H9 (cell line): ENCODE measurements around the gene COL4A2. TPM values are rescaled to one million over a fixed set of nuclear protein-coding genes. Genes with fewer than 3 reads are reported as not detected.

Experiments
- DNase-seq: peaks from one replicate; pipeline ENCODE4 v3.0.0-alpha.2; 2017
- H2AFZ ChIP-seq: one replicate; pipeline ENCODE4 v1.6.1; 2013; ENCODE audit warnings: mild to moderate bottlenecking, low read length, control low read depth, moderate library complexity
- H2AK5ac ChIP-seq: 2 replicates; pipeline ENCODE4 v1.6.1; 2013; ENCODE audit warnings: low read length, control low read depth, mixed read lengths; ENCODE audit not compliant: insufficient read length
- H2BK120ac ChIP-seq: one replicate; pipeline ENCODE4 v1.6.1; 2013; ENCODE audit warnings: low read depth, mild to moderate bottlenecking, low read length, control low read depth, inconsistent platforms; ENCODE audit not compliant: poor library complexity, severe bottlenecking
- H2BK12ac ChIP-seq: 2 replicates; pipeline ENCODE4 v1.6.1; 2013; ENCODE audit warnings: low read length, control low read depth, mixed read lengths, low read depth; ENCODE audit not compliant: insufficient read length
- H2BK15ac ChIP-seq: 2 replicates; pipeline ENCODE4 v1.6.1; 2013; ENCODE audit warnings: low read depth, low read length, control low read depth
- H2BK20ac ChIP-seq: one replicate; pipeline ENCODE4 v1.6.1; 2013; ENCODE audit warnings: low read depth, mild to moderate bottlenecking, low read length, control low read depth, inconsistent platforms; ENCODE audit not compliant: poor library complexity, severe bottlenecking
- H2BK5ac ChIP-seq: 2 replicates; pipeline ENCODE4 v1.6.1; 2013; ENCODE audit warnings: low read length, control low read depth, mixed read lengths; ENCODE audit not compliant: insufficient read length
- H3K14ac ChIP-seq: 2 replicates; pipeline ENCODE4 v1.6.1; 2013; ENCODE audit warnings: low read length, control low read depth; ENCODE audit not compliant: insufficient read depth
- H3K18ac ChIP-seq: 2 replicates; pipeline ENCODE4 v1.6.1; 2013; ENCODE audit warnings: low read depth, mild to moderate bottlenecking, mixed read lengths, low read length, control low read depth; ENCODE audit not compliant: insufficient read length
- H3K23ac ChIP-seq: 2 replicates; pipeline ENCODE4 v1.6.1; 2013; ENCODE audit warnings: low read length, control low read depth, mixed read lengths, low read depth; ENCODE audit not compliant: insufficient read length
- H3K23me2 ChIP-seq: 2 replicates; pipeline ENCODE4 v1.6.1; 2013; ENCODE audit warnings: low read depth, mild to moderate bottlenecking, mixed read lengths, low read length, control low read depth; ENCODE audit not compliant: insufficient read length, poor library complexity, severe bottlenecking
- H3K27ac ChIP-seq: 2 replicates; pipeline ENCODE4 v1.5.1; 2013; ENCODE audit warnings: low read length, control low read depth, mixed read lengths, low read depth; ENCODE audit not compliant: insufficient read length
- H3K27me3 ChIP-seq: 2 replicates; pipeline ENCODE4 v1.6.1; 2013; ENCODE audit warnings: low read length, control low read depth, inconsistent platforms; ENCODE audit not compliant: insufficient read depth
- H3K4ac ChIP-seq: 2 replicates; pipeline ENCODE4 v1.6.1; 2013; ENCODE audit warnings: low read depth, mild to moderate bottlenecking, control low read depth, inconsistent platforms, low read length, moderate library complexity
- H3K4me1 ChIP-seq: 2 replicates; pipeline ENCODE4 v1.6.1; 2013; ENCODE audit warnings: low read length, control low read depth, inconsistent platforms; ENCODE audit not compliant: insufficient read depth
- H3K4me2 ChIP-seq: 2 replicates; pipeline ENCODE4 v1.6.1; 2013; ENCODE audit warnings: low read length, control low read depth, mixed read lengths; ENCODE audit not compliant: insufficient read length, insufficient read depth
- H3K56ac ChIP-seq: 2 replicates; pipeline ENCODE4 v1.6.1; 2013; ENCODE audit warnings: low read depth, mild to moderate bottlenecking, mixed read lengths, low read length, control low read depth; ENCODE audit not compliant: insufficient read length
- H3K79me1 ChIP-seq: 2 replicates; pipeline ENCODE4 v1.6.1; 2013; ENCODE audit warnings: low read depth, mild to moderate bottlenecking, moderate library complexity, low read length, control low read depth, inconsistent platforms; ENCODE audit not compliant: insufficient read depth, poor library complexity, severe bottlenecking
- H3K79me2 ChIP-seq: 2 replicates; pipeline ENCODE4 v1.6.1; 2013; ENCODE audit warnings: low read length, control low read depth, inconsistent platforms; ENCODE audit not compliant: insufficient read depth
- H3K9ac ChIP-seq: 2 replicates; pipeline ENCODE4 v1.6.1; 2013; ENCODE audit warnings: low read length, control low read depth, mixed read lengths; ENCODE audit not compliant: insufficient read length; ENCODE audit errors: extremely low read depth
- H3K9me3 ChIP-seq: one replicate; pipeline ENCODE4 v1.6.1; 2013; ENCODE audit warnings: low read depth, low read length, inconsistent platforms; ENCODE audit not compliant: control insufficient read depth
- H3T11ph ChIP-seq: one replicate; pipeline ENCODE4 v1.6.1; 2013; ENCODE audit warnings: mild to moderate bottlenecking, low read length, control low read depth, inconsistent platforms
- H4K20me1 ChIP-seq: one replicate; pipeline ENCODE4 v1.6.1; 2013; ENCODE audit not compliant: control insufficient read depth, insufficient read length, insufficient read depth
- H4K5ac ChIP-seq: 2 replicates; pipeline ENCODE4 v1.6.1; 2013; ENCODE audit warnings: low read depth, mild to moderate bottlenecking, mixed read lengths, low read length, control low read depth; ENCODE audit not compliant: insufficient read length
- H4K8ac ChIP-seq: replicated peaks from 2 replicates; pipeline ENCODE4 v1.6.1; 2013; ENCODE audit warnings: low read length, control low read depth, mixed read lengths, low read depth; ENCODE audit not compliant: insufficient read length
- H4K91ac ChIP-seq: 2 replicates; pipeline ENCODE4 v1.6.1; 2013; ENCODE audit warnings: low read depth, mild to moderate bottlenecking, moderate library complexity, mixed read lengths, low read length, control low read depth; ENCODE audit not compliant: insufficient read length
- H3K27ac Mint-ChIP-seq, 3 experiments: 2 replicates in 2 of 3; 3 replicates in 1 of 3; pipeline ENCODE4 v1.8.0; 2020 to 2021; ENCODE audit warnings: mixed read lengths in 3 of 3, mild to moderate bottlenecking in 1 of 3, moderate library complexity in 1 of 3
- H3K27me3 Mint-ChIP-seq: 2 replicates; pipeline ENCODE4 v1.8.0; 2021; ENCODE audit warnings: low read depth, mild to moderate bottlenecking, moderate library complexity, mixed read lengths
- H3K36me3 Mint-ChIP-seq, 3 experiments: 2 replicates in 2 of 3; 3 replicates in 1 of 3; pipeline ENCODE4 v1.8.0; 2020 to 2021; ENCODE audit warnings: low read depth in 3 of 3, mixed read lengths in 3 of 3; ENCODE audit not compliant: insufficient read depth in 1 of 3
- H3K4me1 Mint-ChIP-seq, 2 experiments: 2 replicates each; pipeline ENCODE4 v1.8.0; 2020; ENCODE audit warnings: mixed read lengths in 2 of 2
- H3K4me3 Mint-ChIP-seq, 2 experiments: 2 replicates in 1 of 2; 3 replicates in 1 of 2; pipeline ENCODE4 v1.8.0; 2020 to 2021; ENCODE audit warnings: mild to moderate bottlenecking in 2 of 2, mixed read lengths in 2 of 2, moderate library complexity in 1 of 2
- H3K9me3 Mint-ChIP-seq, 2 experiments: 2 replicates in 1 of 2; 3 replicates in 1 of 2; pipeline ENCODE4 v1.8.0; 2020; ENCODE audit warnings: mild to moderate bottlenecking in 2 of 2, mixed read lengths in 2 of 2, moderate library complexity in 1 of 2
- CTCF ChIP-seq: fragments of 200-600 bp; sonication (generic); conservative IDR thresholded peaks from 3 replicates; pipeline ENCODE4 v1.8.0; 2021; ENCODE audit warnings: antibody characterized with exemption, mild to moderate bottlenecking
- WGBS: extraction: QIAGEN DNeasy Blood & Tissue Kit; methylation state at CpG from one replicate; pipeline ENCODE4 v1.1.7; 2013; ENCODE audit warnings: missing lambda C conversion rate, low lambda C conversion rate, mixed read lengths; ENCODE audit not compliant: insufficient read length; ENCODE audit errors: extremely low coverage; 5-methylcytosine and 5-hydroxymethylcytosine counted together
- total RNA-seq: library from RNA; stranded (reverse); gene quantifications from 2 replicates; pipeline ENCODE4 v1.2.1, GENCODE V29; 2021

COL4A2 gene
- total RNA-seq, 1 experiment from 2014 or later: 76.5 TPM

- H3K36me3 Mint-ChIP-seq: peaks cover 4 to 14% (median 7%) of the 10 kb centered on the region in 3 experiments; a peak in 5 of 7 replicates
These were observed 101.2 kb downstream of the COL4A2 start for GRCh38 chr13:110408286-110408685.

More at GRCh38 chr13:110408286-110408685, 101.2 kb downstream of the COL4A2 start:
- Histone ChIP-seq H4K8ac (no peak overlapping the region), H3K4ac (no peak overlapping the region), H3T11ph (no peak overlapping the region), H4K20me1 (no peaks in the 10 kb centered on the region), H3K9me3 (no peaks in the 10 kb centered on the region), H3K56ac (no peak overlapping the region), H3K4me1 (peaks cover 5% of the 10 kb centered on the region; the same call in 1 of the 2 replicates), H3K23me2 (no peaks in the 10 kb centered on the region), H2BK15ac (no peak overlapping the region), H4K91ac (no peak overlapping the region), H3K4me2 (no peak overlapping the region), H3K79me1 (no peaks in the 10 kb centered on the region), H2BK20ac (no peak overlapping the region), H3K79me2 (no peaks in the 10 kb centered on the region), H2BK12ac (no peak overlapping the region), H3K27ac (no peak overlapping the region), H2BK120ac (no peak overlapping the region), H2AK5ac (no peak overlapping the region), H4K5ac (no peak overlapping the region), H3K9ac (no peak overlapping the region), H3K14ac (no peak overlapping the region; the same call in 1 of the 2 replicates), H3K23ac (no peak overlapping the region), H3K18ac (no peak overlapping the region), H2AFZ (no peak overlapping the region), H2BK5ac (no peak overlapping the region), H3K27me3 (no peaks in the 10 kb centered on the region)
- TF ChIP-seq CTCF: no peak
- Mint-ChIP-seq H3K4me3 (no peak overlapping the region), H3K27ac (peak overlapping the region in 1 of 3 experiments; percentile 59; a peak in 1 of 7 replicates), H3K27me3 (no peaks in the 10 kb centered on the region), H3K4me1 (peaks cover 28 to 30% of the 10 kb centered on the region in 2 experiments), H3K9me3 (no peaks in the 10 kb centered on the region; a peak in 1 of 5 replicates)
- no CpG with 5 or more reads among the region's 12 CpGs for WGBS
- no peak for DNase-seq
